WERI-Rb-1 (cell line): ENCODE measurements around the gene OLIG2.

Source experiments
- DNase-seq: peaks from one replicate; pipeline ENCODE4 v3.0.0-alpha.2; 2020
- H3K27ac ChIP-seq: fragments of 250-450 bp; sonication (Bioruptor Pico); 2 replicates; pipeline ENCODE4 v1.5.1; 2020; ENCODE audit warnings: mild to moderate bottlenecking, moderate library complexity
- H3K27me3 ChIP-seq: fragments of 250-450 bp; sonication (Bioruptor Pico); 2 replicates; pipeline ENCODE4 v1.5.1; 2021; ENCODE audit warnings: mild to moderate bottlenecking, low read depth, moderate library complexity; ENCODE audit not compliant: insufficient read depth, severe bottlenecking
- H3K36me3 ChIP-seq: fragments of 250-450 bp; sonication (Bioruptor Pico); 2 replicates; pipeline ENCODE4 v1.5.1; 2020; ENCODE audit warnings: mild to moderate bottlenecking, moderate library complexity
- H3K4me3 ChIP-seq: 2 replicates; pipeline ENCODE4 v1.5.1; 2011; ENCODE audit warnings: low read depth, mild to moderate bottlenecking, control low read depth, low read length
- H3K9me3 ChIP-seq: fragments of 250-450 bp; sonication (Bioruptor Pico); 2 replicates; pipeline ENCODE4 v1.5.1; 2021; ENCODE audit warnings: mild to moderate bottlenecking, moderate library complexity; ENCODE audit not compliant: severe bottlenecking
- TF ChIP-seq, protein P1 (sequence below): IDR thresholded peaks from 2 replicates; pipeline ENCODE4 v1.5.1; 2011; ENCODE audit warnings: low read depth, mild to moderate bottlenecking, control low read depth, inconsistent platforms, low read length

Gene OLIG2

DNA sequence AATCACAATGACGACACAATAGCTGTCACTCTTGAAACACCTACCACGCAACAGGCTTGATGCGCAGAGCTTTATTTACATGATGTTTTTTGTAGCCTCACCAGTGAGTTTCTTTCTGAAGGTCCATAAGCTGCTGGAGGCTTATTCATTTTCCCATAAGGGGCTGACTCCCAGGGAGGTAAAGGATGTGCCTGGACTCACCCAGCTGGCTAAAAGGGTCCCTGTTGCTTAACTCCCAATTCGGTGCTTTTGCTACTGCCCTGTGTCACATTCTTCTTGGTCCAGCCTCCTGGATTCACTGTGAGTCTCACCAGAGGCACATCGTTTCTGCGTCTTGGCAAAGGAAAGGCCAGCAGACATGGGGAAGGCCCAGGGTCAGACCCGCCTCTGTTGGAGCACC lies 44.6 kb upstream of the OLIG2 start:
- H3K4me3 ChIP-seq = no peak overlapping the region
- TF ChIP-seq, protein P1, sequence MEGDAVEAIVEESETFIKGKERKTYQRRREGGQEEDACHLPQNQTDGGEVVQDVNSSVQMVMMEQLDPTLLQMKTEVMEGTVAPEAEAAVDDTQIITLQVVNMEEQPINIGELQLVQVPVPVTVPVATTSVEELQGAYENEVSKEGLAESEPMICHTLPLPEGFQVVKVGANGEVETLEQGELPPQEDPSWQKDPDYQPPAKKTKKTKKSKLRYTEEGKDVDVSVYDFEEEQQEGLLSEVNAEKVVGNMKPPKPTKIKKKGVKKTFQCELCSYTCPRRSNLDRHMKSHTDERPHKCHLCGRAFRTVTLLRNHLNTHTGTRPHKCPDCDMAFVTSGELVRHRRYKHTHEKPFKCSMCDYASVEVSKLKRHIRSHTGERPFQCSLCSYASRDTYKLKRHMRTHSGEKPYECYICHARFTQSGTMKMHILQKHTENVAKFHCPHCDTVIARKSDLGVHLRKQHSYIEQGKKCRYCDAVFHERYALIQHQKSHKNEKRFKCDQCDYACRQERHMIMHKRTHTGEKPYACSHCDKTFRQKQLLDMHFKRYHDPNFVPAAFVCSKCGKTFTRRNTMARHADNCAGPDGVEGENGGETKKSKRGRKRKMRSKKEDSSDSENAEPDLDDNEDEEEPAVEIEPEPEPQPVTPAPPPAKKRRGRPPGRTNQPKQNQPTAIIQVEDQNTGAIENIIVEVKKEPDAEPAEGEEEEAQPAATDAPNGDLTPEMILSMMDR = no peak
- no peaks in the 10 kb centered on the region for H3K9me3 ChIP-seq
- no peak overlapping the region for H3K27ac ChIP-seq
- H3K27me3 ChIP-seq = no peaks in the 10 kb centered on the region
- DNase-seq = no peak
- H3K36me3 ChIP-seq = no peaks in the 10 kb centered on the region

- DNase-seq = peak; percentile 21
- TF ChIP-seq, protein P1 = no peak
- peak overlapping the region; percentile 10 for H3K4me3 ChIP-seq
- H3K27ac ChIP-seq = no peak overlapping the region
- no peaks in the 10 kb centered on the region for H3K27me3 ChIP-seq
- H3K36me3 ChIP-seq = no peaks in the 10 kb centered on the region
- H3K9me3 ChIP-seq = peaks cover 8% of the 10 kb centered on the region
Measured at GRCh38 chr21:32990666-32991065, 35.1 kb upstream of the OLIG2 start.

DNA sequence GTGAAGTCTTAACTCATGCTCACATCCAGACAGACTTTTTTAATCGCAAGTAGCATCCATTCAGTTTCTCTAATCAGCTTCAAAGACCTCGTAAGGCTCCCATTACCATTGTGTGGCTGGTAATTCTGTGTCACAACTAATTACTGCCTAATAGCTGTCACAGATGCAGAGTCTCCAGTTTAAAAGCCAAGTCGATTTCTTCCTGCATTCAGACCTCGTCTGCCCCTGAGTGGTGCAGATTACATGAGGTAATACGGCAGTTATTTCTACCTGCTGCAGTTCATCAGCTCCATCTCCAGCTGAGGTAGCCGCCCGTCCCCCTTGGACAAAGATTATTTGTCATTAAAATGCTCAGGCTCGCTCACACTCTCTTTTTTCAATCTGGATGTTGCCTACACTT lies 34.4 kb upstream of the OLIG2 start:
- H3K27me3 ChIP-seq = no peaks in the 10 kb centered on the region
- TF ChIP-seq, protein P1 = no peak
- no peak overlapping the region; the same call in 1 of the 2 replicates for H3K4me3 ChIP-seq
- DNase-seq = peak; percentile 95
- H3K27ac ChIP-seq = no peak overlapping the region
- H3K9me3 ChIP-seq = peaks cover 8% of the 10 kb centered on the region
- H3K36me3 ChIP-seq = no peaks in the 10 kb centered on the region

DNA sequence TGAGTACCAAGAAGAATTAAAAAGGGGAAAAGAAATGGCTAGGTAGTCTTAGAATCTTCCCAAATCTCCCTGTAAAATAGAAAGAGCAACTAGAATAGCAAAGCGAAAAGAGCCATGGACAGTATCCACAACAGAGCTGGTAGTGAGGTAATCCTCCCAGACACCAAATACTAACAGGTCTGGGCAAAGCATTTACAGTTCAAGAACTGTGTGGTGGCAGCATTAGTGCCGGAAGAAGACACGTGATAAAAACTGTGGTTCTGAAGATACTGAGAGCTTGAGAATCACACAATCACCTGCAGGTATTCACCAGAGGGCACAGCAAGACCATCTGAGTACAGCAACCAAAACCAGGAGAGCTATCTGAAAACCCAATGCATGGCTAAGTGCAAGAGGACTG lies 31.8 kb upstream of the OLIG2 start:
- Histone ChIP-seq H3K27me3 (no peaks in the 10 kb centered on the region), H3K27ac (peak overlapping the region; percentile 4; the same call in 1 of the 2 replicates), H3K4me3 (no peak overlapping the region), H3K9me3 (no peaks in the 10 kb centered on the region), H3K36me3 (no peaks in the 10 kb centered on the region)
- TF ChIP-seq, protein P1 = no peak
- peak; percentile 19 for DNase-seq

- Histone ChIP-seq H3K27me3 (no peaks in the 10 kb centered on the region), H3K4me3 (no peak overlapping the region), H3K27ac (peak overlapping the region; percentile 4; the same call in 1 of the 2 replicates), H3K36me3 (no peaks in the 10 kb centered on the region), H3K9me3 (no peaks in the 10 kb centered on the region)
- TF ChIP-seq, protein P1 = peak; percentile 61
- DNase-seq = peak; percentile 35
Measured at GRCh38 chr21:32994305-32994704, 31.4 kb upstream of the OLIG2 start.

- Histone ChIP-seq H3K27ac (no peak overlapping the region), H3K27me3 (no peaks in the 10 kb centered on the region), H3K9me3 (peaks cover 2% of the 10 kb centered on the region), H3K36me3 (no peaks in the 10 kb centered on the region), H3K4me3 (no peak overlapping the region)
- no peak for DNase-seq
- TF ChIP-seq, protein P1 = no peak
Measured at GRCh38 chr21:33007747-33008146, 18.0 kb upstream of the OLIG2 start.
